PFSK-1 (cell line): ENCODE measurements around the gene PRKCE.

ENCODE experiments used
- FOXP2 ChIP-seq: optimal IDR thresholded peaks from 2 replicates; pipeline ENCODE3; 2011; ENCODE audit warnings: borderline replicate concordance, control low read depth, inconsistent platforms; ENCODE audit not compliant: insufficient read depth; ENCODE audit errors: extremely low read length, extremely low read depth
- POLR2AphosphoS5 ChIP-seq: IDR thresholded peaks from 2 replicates; pipeline ENCODE4 v1.6.1; 2012; ENCODE audit warnings: low read depth, mild to moderate bottlenecking, control low read depth, low read length, moderate library complexity
- TAF1 ChIP-seq: IDR thresholded peaks from 2 replicates; pipeline ENCODE4 v1.6.1; 2012; ENCODE audit warnings: low read length, control low read depth, borderline replicate concordance; ENCODE audit not compliant: insufficient read depth
- TF ChIP-seq, protein P1 (sequence below), 2 experiments: IDR thresholded peaks; 2 replicates each; pipeline versions ENCODE4 v1.6.1 to v1.8.0; 2011 to 2012; ENCODE audit warnings: low read depth in 2 of 2, low read length in 2 of 2, control low read depth in 1 of 2, inconsistent platforms in 1 of 2, mild to moderate bottlenecking in 1 of 2, moderate library complexity in 1 of 2; ENCODE audit not compliant: insufficient read depth in 1 of 2

DNA sequence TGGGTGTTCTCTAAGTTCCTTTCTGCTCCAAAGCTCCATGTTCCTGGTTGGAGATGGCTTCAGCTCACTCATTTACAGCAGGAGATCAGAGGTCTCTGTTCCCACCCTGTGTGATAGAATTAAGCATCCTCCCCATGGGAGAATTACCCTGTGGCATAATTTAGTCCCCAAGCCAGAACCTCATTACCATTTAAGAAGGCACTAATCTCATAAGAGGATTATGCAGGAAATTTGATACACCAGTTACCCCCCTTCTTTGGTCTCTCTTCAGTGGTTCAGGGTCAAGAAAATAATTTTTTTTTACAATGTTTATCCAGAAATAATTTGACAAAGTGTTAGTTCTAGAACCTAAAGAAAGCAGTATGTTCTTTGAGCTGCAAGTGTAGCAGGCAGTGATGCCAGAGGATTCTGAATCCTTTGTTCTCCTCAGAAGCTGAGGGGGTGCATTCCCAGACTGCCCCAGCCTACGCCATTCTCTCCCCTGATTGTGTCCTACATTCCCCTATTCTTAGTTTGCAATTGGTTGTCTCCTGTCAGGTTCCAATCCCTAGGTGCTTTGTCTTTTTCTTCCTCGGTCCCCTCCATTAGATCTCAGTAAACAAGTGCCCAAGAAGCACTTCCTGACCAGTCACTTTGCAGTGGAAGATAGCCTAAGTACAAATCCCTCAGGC is 163.6 kb downstream of the PRKCE start:
- no peak for TF ChIP-seq TAF1
- no peak for TF ChIP-seq POLR2AphosphoS5
- TF ChIP-seq, protein P1, sequence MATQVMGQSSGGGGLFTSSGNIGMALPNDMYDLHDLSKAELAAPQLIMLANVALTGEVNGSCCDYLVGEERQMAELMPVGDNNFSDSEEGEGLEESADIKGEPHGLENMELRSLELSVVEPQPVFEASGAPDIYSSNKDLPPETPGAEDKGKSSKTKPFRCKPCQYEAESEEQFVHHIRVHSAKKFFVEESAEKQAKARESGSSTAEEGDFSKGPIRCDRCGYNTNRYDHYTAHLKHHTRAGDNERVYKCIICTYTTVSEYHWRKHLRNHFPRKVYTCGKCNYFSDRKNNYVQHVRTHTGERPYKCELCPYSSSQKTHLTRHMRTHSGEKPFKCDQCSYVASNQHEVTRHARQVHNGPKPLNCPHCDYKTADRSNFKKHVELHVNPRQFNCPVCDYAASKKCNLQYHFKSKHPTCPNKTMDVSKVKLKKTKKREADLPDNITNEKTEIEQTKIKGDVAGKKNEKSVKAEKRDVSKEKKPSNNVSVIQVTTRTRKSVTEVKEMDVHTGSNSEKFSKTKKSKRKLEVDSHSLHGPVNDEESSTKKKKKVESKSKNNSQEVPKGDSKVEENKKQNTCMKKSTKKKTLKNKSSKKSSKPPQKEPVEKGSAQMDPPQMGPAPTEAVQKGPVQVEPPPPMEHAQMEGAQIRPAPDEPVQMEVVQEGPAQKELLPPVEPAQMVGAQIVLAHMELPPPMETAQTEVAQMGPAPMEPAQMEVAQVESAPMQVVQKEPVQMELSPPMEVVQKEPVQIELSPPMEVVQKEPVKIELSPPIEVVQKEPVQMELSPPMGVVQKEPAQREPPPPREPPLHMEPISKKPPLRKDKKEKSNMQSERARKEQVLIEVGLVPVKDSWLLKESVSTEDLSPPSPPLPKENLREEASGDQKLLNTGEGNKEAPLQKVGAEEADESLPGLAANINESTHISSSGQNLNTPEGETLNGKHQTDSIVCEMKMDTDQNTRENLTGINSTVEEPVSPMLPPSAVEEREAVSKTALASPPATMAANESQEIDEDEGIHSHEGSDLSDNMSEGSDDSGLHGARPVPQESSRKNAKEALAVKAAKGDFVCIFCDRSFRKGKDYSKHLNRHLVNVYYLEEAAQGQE (IDR thresholded peaks at IDR 0.05; ENCODE audit: insufficient read depth in 1 of 2, low read depth in 2 of 2, low read length in 2 of 2) = no peak
- TF ChIP-seq FOXP2 = no peak
